Liver (tissue), 9 donors: ENCODE results near the gene CCDC158. TPM values are rescaled to one million over a fixed set of nuclear protein-coding genes. Genes with fewer than 3 reads are reported as not detected.

Source experiments
- DNase-seq: peaks from one replicate; pipeline ENCODE4 v3.0.0-alpha.2; 2017; ENCODE audit warnings: low spot score
- H3K27ac ChIP-seq, 2 donors: one replicate each; pipeline ENCODE4 v1.7.0; 2013; ENCODE audit warnings: inconsistent platforms in 2 of 2, low read length in 2 of 2, control low read depth in 1 of 2, low read depth in 1 of 2, mild to moderate bottlenecking in 1 of 2
- H3K27me3 ChIP-seq, 4 donors: one replicate each; pipeline versions ENCODE4 v1.6.1 to v1.7.0; 2013; ENCODE audit warnings: low read length in 3 of 4, inconsistent platforms in 1 of 4, mild to moderate bottlenecking in 1 of 4, moderate library complexity in 1 of 4; ENCODE audit not compliant: control insufficient read depth in 4 of 4, insufficient read depth in 4 of 4
- H3K36me3 ChIP-seq, 4 donors: one replicate each; pipeline versions ENCODE4 v1.6.1 to v1.7.0; 2013; ENCODE audit warnings: low read length in 3 of 4, mild to moderate bottlenecking in 3 of 4, low read depth in 1 of 4, moderate library complexity in 1 of 4; ENCODE audit not compliant: control insufficient read depth in 4 of 4, insufficient read depth in 3 of 4
- H3K4me1 ChIP-seq, 4 donors: one replicate each; pipeline versions ENCODE4 v1.6.1 to v1.7.0; 2013; ENCODE audit warnings: low read length in 3 of 4, mild to moderate bottlenecking in 3 of 4, moderate library complexity in 1 of 4; ENCODE audit not compliant: control insufficient read depth in 4 of 4, insufficient read depth in 4 of 4
- H3K4me3 ChIP-seq, 3 donors: one replicate each; pipeline versions ENCODE4 v1.6.1 to v1.7.0; 2013; ENCODE audit warnings: low read length in 3 of 3, control low read depth in 1 of 3, low read depth in 1 of 3, mild to moderate bottlenecking in 1 of 3
- H3K9ac ChIP-seq, 2 donors: one replicate each; pipeline ENCODE4 v1.7.0; 2013; ENCODE audit warnings: low read length in 2 of 2, mild to moderate bottlenecking in 2 of 2, moderate library complexity in 2 of 2, control low read depth in 1 of 2, low read depth in 1 of 2
- H3K9me3 ChIP-seq, 4 donors: one replicate each; pipeline versions ENCODE4 v1.6.1 to v1.7.0; 2013; ENCODE audit warnings: low read length in 3 of 4; ENCODE audit not compliant: control insufficient read depth in 4 of 4
- ATF3 ChIP-seq: IDR thresholded peaks from 2 replicates; pipeline ENCODE4 v1.6.1; 2016; ENCODE audit warnings: antibody characterized with exemption
- EGR1 ChIP-seq, 2 donors: IDR thresholded peaks; 2 replicates each; pipeline ENCODE4 v1.6.1; 2016 to 2018; ENCODE audit warnings: antibody characterized with exemption in 2 of 2, low read depth in 2 of 2
- FOXA1 ChIP-seq: IDR thresholded peaks from 2 replicates; pipeline ENCODE4 v1.6.1; 2016; ENCODE audit warnings: antibody characterized with exemption
- HNF4A ChIP-seq, 2 donors: conservative IDR thresholded peaks; 2 replicates each; pipeline ENCODE4 v1.6.1; 2016; ENCODE audit warnings: antibody characterized with exemption in 2 of 2, mild to moderate bottlenecking in 2 of 2
- HNF4G ChIP-seq: IDR thresholded peaks from 2 replicates; pipeline ENCODE4 v1.6.1; 2016; ENCODE audit warnings: antibody characterized with exemption
- JUND ChIP-seq, 2 donors: IDR thresholded peaks; 2 replicates each; pipeline ENCODE4 v1.6.1; 2016; ENCODE audit warnings: antibody characterized with exemption in 2 of 2
- MAX ChIP-seq: IDR thresholded peaks from 2 replicates; pipeline ENCODE4 v1.6.1; 2016; ENCODE audit warnings: antibody characterized with exemption
- NR2F2 ChIP-seq: IDR thresholded peaks from 2 replicates; pipeline ENCODE4 v1.6.1; 2016; ENCODE audit warnings: antibody characterized with exemption
- RAD21 ChIP-seq, 2 donors: IDR thresholded peaks; 2 replicates each; pipeline ENCODE4 v1.6.1; 2016; ENCODE audit warnings: antibody characterized with exemption in 2 of 2, mild to moderate bottlenecking in 2 of 2
- REST ChIP-seq: IDR thresholded peaks from 2 replicates; pipeline ENCODE4 v1.6.1; 2016; ENCODE audit warnings: antibody characterized with exemption, mild to moderate bottlenecking
- RXRA ChIP-seq, 2 donors: IDR thresholded peaks; 2 replicates each; pipeline ENCODE4 v1.6.1; 2017 to 2018; ENCODE audit warnings: antibody characterized with exemption in 2 of 2, mild to moderate bottlenecking in 1 of 2
- SP1 ChIP-seq: IDR thresholded peaks from 2 replicates; pipeline ENCODE4 v1.6.1; 2018; ENCODE audit warnings: antibody characterized with exemption, mild to moderate bottlenecking
- TAF1 ChIP-seq: conservative IDR thresholded peaks from 2 replicates; pipeline ENCODE4 v1.6.1; 2016; ENCODE audit warnings: antibody characterized with exemption, mild to moderate bottlenecking
- YY1 ChIP-seq: IDR thresholded peaks from 2 replicates; pipeline ENCODE4 v1.6.1; 2016; ENCODE audit warnings: antibody characterized with exemption, mild to moderate bottlenecking
- ZBTB33 ChIP-seq: IDR thresholded peaks from 2 replicates; pipeline ENCODE4 v1.6.1; 2016; ENCODE audit warnings: antibody characterized with exemption
- WGBS: extraction: QIAGEN DNeasy Blood & Tissue Kit; methylation state at CpG from one replicate; pipeline ENCODE4 v1.1.7; 2013; 5-methylcytosine and 5-hydroxymethylcytosine counted together
- polyA plus RNA-seq, 2 donors: library from polyadenylated mRNA; stranded (reverse) in 1 of 2; unstranded in 1 of 2; fragments of 200-250 nt in 1 of 2; fragments of >200 nt in 1 of 2; fragmentation: Nextera tagmentation in 1 of 2; extraction: Ambion mirVana in 1 of 2; gene quantifications; one replicate each; pipeline versions ENCODE4 v1.2.1 to v1.2.3, GENCODE V29; 2013 to 2015
- total RNA-seq, 2 donors: library from RNA; depleted of rRNA; stranded (reverse); fragments of >200 nt; gene quantifications; one replicate each; pipeline ENCODE4 v1.2.3, GENCODE V29; 2014
- donor health status: healthy.
- donor health status: healthy.
- donor health status: healthy.
- donor health status: healthy.
- donor health status: healthy.

Gene CCDC158
- total and polyA plus RNA-seq, 4 donors, result 0.28 to 4.0 (median 1.1) TPM

- peak overlapping the region; percentile 63 to 95 for H3K9ac ChIP-seq
- 26% methylated on average over 4 of the region's 4 CpGs for WGBS
Observed at GRCh38 chr4:76307660-76308014, 113.3 kb downstream of the CCDC158 start.

GRCh38 chr4:76306882-76307659, 113.9 kb downstream of the CCDC158 start:
- Histone ChIP-seq H3K27ac (peak overlapping the region; percentile 84 to 95), H3K27me3 (no peaks in the 10 kb centered on the region), H3K4me3 (peak overlapping the region; percentile 77 to 86 (median 85)), H3K9ac (peak overlapping the region; percentile 63 to 95), H3K9me3 (no peaks in the 10 kb centered on the region), H3K36me3 (peaks cover 0 to 10% (median 0%) of the 10 kb centered on the region in 4 donors), H3K4me1 (peaks cover 2 to 40% (median 30%) of the 10 kb centered on the region in 4 donors)
- peak; percentile 50 for DNase-seq
- 3% methylated on average over 37 of the region's 37 CpGs for WGBS
- TF ChIP-seq FOXA1 (no peak), TAF1 (peak; percentile 62), JUND (IDR thresholded peaks at IDR 0.05) (no peak), ATF3 (no peak), ZBTB33 (no peak), RAD21 (IDR thresholded peaks at IDR 0.05) (no peak), NR2F2 (no peak), HNF4A (conservative IDR thresholded peaks at IDR 0.05) (peak; percentile 33 to 41), MAX (no peak), EGR1 (IDR thresholded peaks at IDR 0.05; ENCODE audit: low read depth in 2 of 2) (no peak), SP1 (no peak), HNF4G (no peak), REST (peak; percentile 92)

More at GRCh38 chr4:76307660-76308014, 113.3 kb downstream of the CCDC158 start:
- Histone ChIP-seq H3K9me3 (no peaks in the 10 kb centered on the region), H3K4me1 (peaks cover 2 to 36% (median 29%) of the 10 kb centered on the region in 4 donors), H3K4me3 (peak overlapping the region; percentile 77 to 86 (median 85)), H3K27ac (peak overlapping the region; percentile 84 to 95), H3K27me3 (no peaks in the 10 kb centered on the region), H3K36me3 (peaks cover 0 to 10% (median 0%) of the 10 kb centered on the region in 4 donors)
- no peak for DNase-seq
- TF ChIP-seq MAX (peak; percentile 11), RXRA (IDR thresholded peaks at IDR 0.05) (peak in 1 of 2 donors; percentile 5), REST (peak; percentile 56), ATF3 (no peak), RAD21 (IDR thresholded peaks at IDR 0.05) (peak; percentile 17 to 28), YY1 (peak; percentile 74), JUND (IDR thresholded peaks at IDR 0.05) (no peak), HNF4A (conservative IDR thresholded peaks at IDR 0.05) (peak in 1 of 2 donors; percentile 13)
